IMR-90 (cell line): Measurements from ENCODE around the gene ANKRD63. TPM values are rescaled to one million over a fixed set of nuclear protein-coding genes. Genes with fewer than 3 reads are reported as not detected.
A peak's percentile ranks its signal among the peaks of the same experiment; 100 is the strongest.

Source experiments
- ATAC-seq: fragments of 200-7000 bp; cut with Tn5 transposase; 2 replicates; pipeline ENCODE4 v1.9.1; 2020; ENCODE audit warnings: low read depth, mild to moderate bottlenecking, moderate library complexity
- BruUV-seq: library from RNA; stranded (reverse); fragments of 400-500 nt; replicated peaks from 2 replicates; lab custom pipeline; 2021; lab: Mats Ljungman, UMichigan
- CTCF ChIA-PET: fragments of 300-600 bp; formaldehyde crosslinking; extraction: SDS; loops from one replicate; lab custom pipeline; 2021; ENCODE audit warnings: antibody characterized with exemption; lab: Yijun Ruan, JAX
- POLR2A ChIA-PET: fragments of 300-600 bp; sonication (Branson Sonifier 250); formaldehyde crosslinking; loops from one replicate; lab custom pipeline; 2022; ENCODE audit warnings: antibody characterized with exemption; ENCODE audit not compliant: unreplicated experiment; lab: Charles Lee
- DNase-seq: peaks from one replicate; pipeline ENCODE4 v3.0.0; 2013
- H2AFZ ChIP-seq: replicated peaks from 2 replicates; pipeline ENCODE3; 2013; ENCODE audit warnings: low read length, mild to moderate bottlenecking; ENCODE audit not compliant: poor library complexity
- H2AK5ac ChIP-seq: 2 replicates; pipeline ENCODE4 v1.6.1; 2013; ENCODE audit warnings: low read depth, low read length, inconsistent platforms
- H2AK9ac ChIP-seq: replicated peaks from 2 replicates; pipeline ENCODE3; 2013; ENCODE audit warnings: mild to moderate bottlenecking, low read depth, low read length, moderate library complexity; ENCODE audit not compliant: poor library complexity
- H2BK120ac ChIP-seq: 2 replicates; pipeline ENCODE4 v1.6.1; 2013; ENCODE audit warnings: low read depth, low read length, inconsistent platforms
- H2BK15ac ChIP-seq: 3 replicates; pipeline ENCODE4 v1.6.1; 2013; ENCODE audit warnings: low read depth, low read length, inconsistent platforms
- H2BK20ac ChIP-seq: 2 replicates; pipeline ENCODE4 v1.6.1; 2013; ENCODE audit warnings: low read depth, mild to moderate bottlenecking, inconsistent platforms, low read length, moderate library complexity
- H2BK5ac ChIP-seq: 2 replicates; pipeline ENCODE4 v1.6.1; 2013; ENCODE audit warnings: mild to moderate bottlenecking, low read depth, low read length, inconsistent platforms; ENCODE audit not compliant: poor library complexity, severe bottlenecking
- H3K14ac ChIP-seq: replicated peaks from 2 replicates; pipeline ENCODE4 v1.6.1; 2013; ENCODE audit warnings: low read depth, low read length, inconsistent platforms
- H3K18ac ChIP-seq: 2 replicates; pipeline ENCODE4 v1.6.1; 2013; ENCODE audit warnings: low read depth, low read length, control low read depth
- H3K23ac ChIP-seq: 2 replicates; pipeline ENCODE4 v1.6.1; 2013; ENCODE audit warnings: low read depth, low read length, inconsistent platforms
- H3K27ac ChIP-seq: 2 replicates; pipeline ENCODE4 v1.5.1; 2013; ENCODE audit warnings: mild to moderate bottlenecking, control low read depth, low read length; ENCODE audit not compliant: insufficient read depth
- H3K27me3 ChIP-seq: 2 replicates; pipeline ENCODE4 v1.6.1; 2013; ENCODE audit warnings: low read length; ENCODE audit not compliant: control insufficient read depth, insufficient read depth
- H3K36me3 ChIP-seq: 2 replicates; pipeline ENCODE4 v1.6.1; 2013; ENCODE audit warnings: low read length, mixed read lengths; ENCODE audit not compliant: control insufficient read depth, insufficient read depth
- H3K4ac ChIP-seq: 2 replicates; pipeline ENCODE4 v1.6.1; 2013; ENCODE audit warnings: low read depth, low read length, inconsistent platforms
- H3K4me1 ChIP-seq: 2 replicates; pipeline ENCODE4 v1.6.1; 2013; ENCODE audit warnings: low read length, mixed read lengths; ENCODE audit not compliant: control insufficient read depth, insufficient read depth
- H3K4me2 ChIP-seq: 2 replicates; pipeline ENCODE4 v1.6.1; 2013; ENCODE audit warnings: low read depth, mild to moderate bottlenecking, control low read depth, low read length, moderate library complexity
- H3K4me3 ChIP-seq: 2 replicates; pipeline ENCODE4 v1.5.1; 2013; ENCODE audit warnings: low read depth, mild to moderate bottlenecking, control low read depth, low read length, moderate library complexity; ENCODE audit not compliant: insufficient read depth
- H3K56ac ChIP-seq: 2 replicates; pipeline ENCODE4 v1.6.1; 2013; ENCODE audit warnings: low read length, inconsistent platforms; ENCODE audit not compliant: insufficient read depth; ENCODE audit errors: extremely low read depth
- H3K79me1 ChIP-seq, 2 experiments: 2 replicates each; pipeline ENCODE4 v1.6.1; 2013; ENCODE audit warnings: low read length in 2 of 2, inconsistent platforms in 1 of 2, low read depth in 1 of 2
- H3K9ac ChIP-seq: 2 replicates; pipeline ENCODE4 v1.6.1; 2013; ENCODE audit warnings: low read depth, low read length, control low read depth
- H3K9me1 ChIP-seq: 2 replicates; pipeline ENCODE4 v1.6.1; 2013; ENCODE audit warnings: low read length, inconsistent platforms; ENCODE audit not compliant: insufficient read depth
- H3K9me3 ChIP-seq: 2 replicates; pipeline ENCODE4 v1.6.1; 2013; ENCODE audit warnings: low read length; ENCODE audit not compliant: control insufficient read depth, insufficient read depth
- H4K20me1 ChIP-seq: 2 replicates; pipeline ENCODE4 v1.6.1; 2013; ENCODE audit warnings: low read length, inconsistent platforms; ENCODE audit not compliant: insufficient read depth
- H4K5ac ChIP-seq: 2 replicates; pipeline ENCODE4 v1.6.1; 2013; ENCODE audit warnings: mild to moderate bottlenecking, low read depth, low read length, control low read depth
- H4K8ac ChIP-seq, 2 experiments: 2 replicates each; pipeline ENCODE4 v1.6.1; 2013; ENCODE audit warnings: low read depth in 2 of 2, low read length in 2 of 2, control low read depth in 1 of 2, inconsistent platforms in 1 of 2
- H4K91ac ChIP-seq: 2 replicates; pipeline ENCODE4 v1.6.1; 2013; ENCODE audit warnings: low read depth, low read length, inconsistent platforms; ENCODE audit not compliant: insufficient read depth
- BHLHE40 ChIP-seq: fragments of 150-350 bp; IDR thresholded peaks from 2 replicates; pipeline ENCODE4 v1.6.1; 2016; ENCODE audit warnings: mild to moderate bottlenecking, low read depth, low read length
- CEBPB ChIP-seq: IDR thresholded peaks from 2 replicates; pipeline ENCODE4 v1.6.1; 2012; ENCODE audit warnings: low read depth, low read length, improper control_type of control experiment
- MAZ ChIP-seq: IDR thresholded peaks from 2 replicates; pipeline ENCODE4 v1.6.1; 2012; ENCODE audit warnings: low read depth, mild to moderate bottlenecking, low read length, improper control_type of control experiment, moderate library complexity, borderline replicate concordance
- MXI1 ChIP-seq: IDR thresholded peaks from 2 replicates; pipeline ENCODE4 v1.6.1; 2012; ENCODE audit warnings: low read depth, mild to moderate bottlenecking, low read length, moderate library complexity, borderline replicate concordance
- NFE2L2 ChIP-seq: fragments of 150-350 bp; IDR thresholded peaks from 2 replicates; pipeline ENCODE4 v1.6.1; 2016; ENCODE audit warnings: low read depth, mild to moderate bottlenecking, low read length
- POLR2A ChIP-seq: IDR thresholded peaks from 2 replicates; pipeline ENCODE4 v1.6.1; 2012; ENCODE audit warnings: mild to moderate bottlenecking, low read depth, low read length
- RAD21 ChIP-seq: IDR thresholded peaks from 2 replicates; pipeline ENCODE4 v1.6.1; 2012; ENCODE audit warnings: low read length, improper control_type of control experiment
- RCOR1 ChIP-seq: IDR thresholded peaks from 2 replicates; pipeline ENCODE4 v1.6.1; 2012; ENCODE audit warnings: mild to moderate bottlenecking, low read length, improper control_type of control experiment; ENCODE audit not compliant: insufficient replicate concordance
- SMC3 ChIP-seq: fragments of 150-350 bp; IDR thresholded peaks from 2 replicates; pipeline ENCODE4 v1.6.1; 2016; ENCODE audit warnings: low read depth, mild to moderate bottlenecking, antibody characterized with exemption, low read length, moderate library complexity
- USF2 ChIP-seq: fragments of 150-350 bp; IDR thresholded peaks from 2 replicates; pipeline ENCODE4 v1.6.1; 2017; ENCODE audit warnings: mild to moderate bottlenecking, antibody characterized with exemption, low read length, low read depth
- WGBS, 2 experiments: methylation state at CpG; one replicate each; pipeline versions ENCODE4 v1.1.5 to v1.1.7; 2013; ENCODE audit warnings: missing lambda C conversion rate in 2 of 2; ENCODE audit not compliant: insufficient read length in 1 of 2; ENCODE audit errors: extremely low coverage in 2 of 2; 5-methylcytosine and 5-hydroxymethylcytosine counted together
- dilution Hi-C: fragments of 300-500 bp; cut with HindIII; formaldehyde crosslinking; loops from one replicate; pipeline ENCODE4 v1.14.3; 2018; ENCODE audit warnings: low sequenced_read_pairs; ENCODE audit not compliant: unreplicated experiment
- in situ Hi-C: fragments of 300-500 bp; cut with MboI; formaldehyde crosslinking; loops from 3 replicates; pipeline ENCODE4 v1.14.3; 2019; ENCODE audit warnings: low sequenced_read_pairs, inconsistent platforms, mixed read lengths
- intact Hi-C: fragments of 100-400 bp; cut with micrococcal nuclease; formaldehyde crosslinking; loops from 2 replicates; pipeline ENCODE4 v1.10.0; 2022
- polyA plus RNA-seq, 3 experiments: library from polyadenylated mRNA; depleted of rRNA; stranded (reverse); fragments of >200 nt; gene quantifications; 2 replicates each; pipeline ENCODE4 v1.2.3, GENCODE V29; 2012; ENCODE audit warnings: low replicate concordance in 1 of 3
- total RNA-seq: library from RNA; depleted of rRNA; stranded (reverse); fragments of >200 nt; gene quantifications from 2 replicates; pipeline ENCODE4 v1.2.3, GENCODE V29; 2012
- TF ChIP-seq, protein P1 (sequence below): fragments of 150-350 bp; IDR thresholded peaks from 2 replicates; pipeline ENCODE4 v1.6.1; 2016; ENCODE audit warnings: low read depth, mild to moderate bottlenecking, low read length, moderate library complexity, borderline replicate concordance
- TF ChIP-seq, protein P2 (sequence below): conservative IDR thresholded peaks from 2 replicates; pipeline ENCODE4 v1.5.1; 2012; ENCODE audit warnings: mild to moderate bottlenecking, low read depth, low read length, improper control_type of control experiment

ANKRD63 gene
- total and polyA plus RNA-seq, 2 of the 4 experiments (the other 2 are of a cell fraction), result not detected

DNA sequence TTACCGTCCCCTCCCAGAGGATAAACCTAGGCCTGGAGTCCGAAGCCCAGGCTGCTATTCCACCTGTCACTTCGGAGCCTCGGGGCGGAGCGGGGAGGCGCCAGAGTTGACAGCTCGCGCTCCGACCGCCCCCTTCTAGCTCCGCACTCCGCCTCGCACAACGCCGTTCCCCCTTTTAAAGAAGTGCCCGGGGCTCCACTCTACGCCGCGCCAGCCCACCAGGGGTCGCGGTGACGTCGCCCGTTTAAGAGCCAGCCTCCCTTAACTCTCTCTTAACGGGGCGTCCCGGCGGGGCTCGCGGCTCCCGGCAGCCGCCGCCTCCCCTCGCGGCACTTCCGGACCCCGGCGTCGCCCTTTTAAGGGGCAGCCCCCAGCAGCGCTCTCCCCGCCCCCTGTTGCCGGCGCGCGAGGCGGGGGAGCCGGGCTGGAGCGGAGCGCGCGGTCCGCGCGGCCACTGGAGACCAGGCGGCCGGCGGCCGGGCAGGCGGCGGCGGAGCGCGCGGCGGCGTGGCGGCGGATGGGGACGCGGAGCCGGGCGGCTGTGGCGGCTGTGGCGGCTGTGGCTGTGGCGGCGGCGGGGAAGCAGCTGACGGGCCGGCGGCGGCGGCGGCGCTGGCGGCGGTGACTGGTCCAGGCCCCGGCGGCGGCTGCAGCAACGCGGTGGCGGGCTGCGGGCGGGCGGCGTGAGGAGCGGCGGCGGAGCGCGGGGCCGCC lies 40.5 kb upstream of the ANKRD63 start, which contains the start of gene INAFM2:
INAFM2 (plus strand) TSS at position 454 of the 714 bp plus-strand sequence. CDS start 364 bp downstream, outside the sequence.
- intact Hi-C loops, result loop anchor here (1.0 to 5.0 kb wide), 2 partner anchors 84 to 99 kb away; partner anchors contain the start of gene IVD
- peak within 1 kb of the TSS; percentile 75 for H2AFZ ChIP-seq
- H3K36me3 ChIP-seq, result no peaks in the 10 kb centered on the region
- no peak within 1 kb of the TSS for H2BK120ac ChIP-seq
- H3K56ac ChIP-seq, result no peak within 1 kb of the TSS
- ATAC-seq (peak; percentile 85), DNase-seq (peak; percentile 92)
- peaks cover 6% of the 10 kb centered on the region for H3K9me1 ChIP-seq
- peaks cover 24% of the 10 kb centered on the region for H3K4me1 ChIP-seq
- H4K8ac ChIP-seq, result peak within 1 kb of the TSS in 1 of 2 experiments; percentile 74; a peak in 1 of 4 replicates
- H2AK5ac ChIP-seq, result peak within 1 kb of the TSS; percentile 0; the same call in 1 of the 2 replicates
- peaks cover 2% of the 10 kb centered on the region for H3K27me3 ChIP-seq
- H2BK15ac ChIP-seq, result no peak within 1 kb of the TSS
- H4K5ac ChIP-seq, result no peak within 1 kb of the TSS
- TF ChIP-seq BHLHE40 (no peak), NFE2L2 (no peak), SMC3 (peak; percentile 51), RAD21 (peak; percentile 51), USF2 (no peak), POLR2A (peak; percentile 65), MAZ (peak; percentile 92), CEBPB (no peak), MXI1 (peak; percentile 41; the same call in 1 of the 2 replicates), RCOR1 (no peak)
- TF ChIP-seq, protein P1, sequence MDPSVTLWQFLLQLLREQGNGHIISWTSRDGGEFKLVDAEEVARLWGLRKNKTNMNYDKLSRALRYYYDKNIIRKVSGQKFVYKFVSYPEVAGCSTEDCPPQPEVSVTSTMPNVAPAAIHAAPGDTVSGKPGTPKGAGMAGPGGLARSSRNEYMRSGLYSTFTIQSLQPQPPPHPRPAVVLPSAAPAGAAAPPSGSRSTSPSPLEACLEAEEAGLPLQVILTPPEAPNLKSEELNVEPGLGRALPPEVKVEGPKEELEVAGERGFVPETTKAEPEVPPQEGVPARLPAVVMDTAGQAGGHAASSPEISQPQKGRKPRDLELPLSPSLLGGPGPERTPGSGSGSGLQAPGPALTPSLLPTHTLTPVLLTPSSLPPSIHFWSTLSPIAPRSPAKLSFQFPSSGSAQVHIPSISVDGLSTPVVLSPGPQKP, result no peak
- TF ChIP-seq, protein P2, sequence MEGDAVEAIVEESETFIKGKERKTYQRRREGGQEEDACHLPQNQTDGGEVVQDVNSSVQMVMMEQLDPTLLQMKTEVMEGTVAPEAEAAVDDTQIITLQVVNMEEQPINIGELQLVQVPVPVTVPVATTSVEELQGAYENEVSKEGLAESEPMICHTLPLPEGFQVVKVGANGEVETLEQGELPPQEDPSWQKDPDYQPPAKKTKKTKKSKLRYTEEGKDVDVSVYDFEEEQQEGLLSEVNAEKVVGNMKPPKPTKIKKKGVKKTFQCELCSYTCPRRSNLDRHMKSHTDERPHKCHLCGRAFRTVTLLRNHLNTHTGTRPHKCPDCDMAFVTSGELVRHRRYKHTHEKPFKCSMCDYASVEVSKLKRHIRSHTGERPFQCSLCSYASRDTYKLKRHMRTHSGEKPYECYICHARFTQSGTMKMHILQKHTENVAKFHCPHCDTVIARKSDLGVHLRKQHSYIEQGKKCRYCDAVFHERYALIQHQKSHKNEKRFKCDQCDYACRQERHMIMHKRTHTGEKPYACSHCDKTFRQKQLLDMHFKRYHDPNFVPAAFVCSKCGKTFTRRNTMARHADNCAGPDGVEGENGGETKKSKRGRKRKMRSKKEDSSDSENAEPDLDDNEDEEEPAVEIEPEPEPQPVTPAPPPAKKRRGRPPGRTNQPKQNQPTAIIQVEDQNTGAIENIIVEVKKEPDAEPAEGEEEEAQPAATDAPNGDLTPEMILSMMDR, result peak; percentile 74
- H3K9ac ChIP-seq, result peak within 1 kb of the TSS; percentile 82
- 0% methylated on average over 24 of the region's 103 CpGs; no CpG with 5 or more reads in 1 of the 2 experiments for WGBS, 2 experiments
- 0 out of 2 replicates have a peak, but pooled peaks cover 12% of the 10 kb centered on the region for H4K20me1 ChIP-seq
- H3K9me3 ChIP-seq, result no peaks in the 10 kb centered on the region
- no TSS peak for BruUV-seq
- H2BK5ac ChIP-seq, result peak within 1 kb of the TSS; percentile 70
- peak within 1 kb of the TSS; percentile 43; the same call in 1 of the 2 replicates for H3K4ac ChIP-seq
- peak within 1 kb of the TSS; percentile 74; the same call in 1 of the 2 replicates for H3K27ac ChIP-seq
- no peak within 1 kb of the TSS for H2BK20ac ChIP-seq
- H3K14ac ChIP-seq, result no peak within 1 kb of the TSS
- 0 out of 2 replicates have a peak within 1 kb of the TSS, but pooled peaks have one; percentile 49 for H3K23ac ChIP-seq
- POLR2A ChIA-PET, result interaction anchor here (0.6 to 0.7 kb wide), 3 partner anchors 14 to 83 kb away, joined by 3 read pairs; partner anchors contain the start of gene KNSTRN
- peak within 1 kb of the TSS; percentile 97 for H3K4me2 ChIP-seq
- H2AK9ac ChIP-seq, result peak within 1 kb of the TSS; percentile 57
- peaks cover 26 to 34% of the 10 kb centered on the region in 2 experiments for H3K79me1 ChIP-seq
- CTCF ChIA-PET, result interaction anchor here (0.7 to 3.6 kb wide), 7 partner anchors 9 to 44 kb away, joined by 3 to 18 read pairs (median 4); no protein-coding TSS in a partner anchor
- peak within 1 kb of the TSS; percentile 23; the same call in 1 of the 2 replicates for H4K91ac ChIP-seq
- H3K18ac ChIP-seq, result no peak within 1 kb of the TSS
- H3K4me3 ChIP-seq, result peak within 1 kb of the TSS; percentile 89
- in situ Hi-C loops, result loop anchor here (5.0 kb wide), 1 partner anchor 99 kb away; no protein-coding TSS in a partner anchor
- dilution Hi-C loops, result no loop called here
